HL-60 (cell line): ENCODE measurements around the gene IGFBPL1.

ENCODE experiments used
- DNase-seq, 2 experiments: peaks; one replicate each; pipeline ENCODE4 v3.0.0-alpha.2; 2010 to 2020; ENCODE audit warnings: low read depth in 1 of 2, low spot score in 1 of 2
- H3K27ac ChIP-seq: fragments of 250-450 bp; sonication (Bioruptor Pico); replicated peaks from 2 replicates; pipeline ENCODE4 v1.5.1; 2020; ENCODE audit warnings: mild to moderate bottlenecking, moderate library complexity
- H3K27me3 ChIP-seq: fragments of 250-450 bp; sonication (Bioruptor Pico); 2 replicates; pipeline ENCODE4 v1.5.1; 2021; ENCODE audit warnings: mild to moderate bottlenecking, moderate library complexity; ENCODE audit not compliant: insufficient read depth, poor library complexity, severe bottlenecking
- H3K4me3 ChIP-seq: replicated peaks from 2 replicates; pipeline ENCODE4 v1.5.1; 2011; ENCODE audit warnings: mild to moderate bottlenecking, control low read depth, low read length; ENCODE audit not compliant: insufficient read depth
- GABPA ChIP-seq: IDR thresholded peaks from 2 replicates; pipeline ENCODE4 v1.6.1; 2012; ENCODE audit warnings: low read depth
- POLR2AphosphoS5 ChIP-seq: IDR thresholded peaks from 2 replicates; pipeline ENCODE4 v1.6.1; 2012; ENCODE audit warnings: low read depth
- SPI1 ChIP-seq: IDR thresholded peaks from 2 replicates; pipeline ENCODE4 v1.6.1; 2012; ENCODE audit warnings: low read depth, mild to moderate bottlenecking, borderline replicate concordance
- TF ChIP-seq, protein P1 (sequence below): IDR thresholded peaks from 2 replicates; pipeline ENCODE4 v1.6.1; 2012; ENCODE audit warnings: low read depth; ENCODE audit not compliant: insufficient replicate concordance
- TF ChIP-seq, protein P2 (sequence below): IDR thresholded peaks from one replicate; pipeline ENCODE4 v1.5.1; 2011; ENCODE audit warnings: low read length, control low read depth, inconsistent platforms; ENCODE audit not compliant: insufficient read depth

Gene IGFBPL1

DNA sequence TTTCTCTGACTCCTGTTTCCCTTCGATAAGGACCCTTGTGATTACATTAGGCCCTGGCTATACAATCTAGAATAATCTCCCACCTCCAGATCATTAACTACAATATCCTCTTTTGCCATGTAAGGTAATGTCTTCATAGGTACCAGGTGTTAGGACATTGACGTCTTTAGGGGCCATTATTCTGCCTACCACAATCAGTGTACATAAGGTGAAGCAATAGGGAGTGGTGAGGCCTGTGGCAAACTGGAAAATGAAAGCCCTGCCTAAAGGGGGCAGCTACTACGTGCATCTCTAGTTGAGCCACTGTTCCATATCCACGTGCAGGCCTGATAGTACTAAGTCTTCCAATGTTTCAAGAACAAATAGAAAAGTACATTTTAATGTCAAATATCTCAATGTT, 36.5 kb downstream of the IGFBPL1 start:
- Histone ChIP-seq H3K4me3 (no peak overlapping the region), H3K27me3 (no peaks in the 10 kb centered on the region), H3K27ac (no peak overlapping the region)
- no peak for DNase-seq
- TF ChIP-seq GABPA (no peak), SPI1 (no peak), POLR2AphosphoS5 (no peak)
- TF ChIP-seq, protein P1, sequence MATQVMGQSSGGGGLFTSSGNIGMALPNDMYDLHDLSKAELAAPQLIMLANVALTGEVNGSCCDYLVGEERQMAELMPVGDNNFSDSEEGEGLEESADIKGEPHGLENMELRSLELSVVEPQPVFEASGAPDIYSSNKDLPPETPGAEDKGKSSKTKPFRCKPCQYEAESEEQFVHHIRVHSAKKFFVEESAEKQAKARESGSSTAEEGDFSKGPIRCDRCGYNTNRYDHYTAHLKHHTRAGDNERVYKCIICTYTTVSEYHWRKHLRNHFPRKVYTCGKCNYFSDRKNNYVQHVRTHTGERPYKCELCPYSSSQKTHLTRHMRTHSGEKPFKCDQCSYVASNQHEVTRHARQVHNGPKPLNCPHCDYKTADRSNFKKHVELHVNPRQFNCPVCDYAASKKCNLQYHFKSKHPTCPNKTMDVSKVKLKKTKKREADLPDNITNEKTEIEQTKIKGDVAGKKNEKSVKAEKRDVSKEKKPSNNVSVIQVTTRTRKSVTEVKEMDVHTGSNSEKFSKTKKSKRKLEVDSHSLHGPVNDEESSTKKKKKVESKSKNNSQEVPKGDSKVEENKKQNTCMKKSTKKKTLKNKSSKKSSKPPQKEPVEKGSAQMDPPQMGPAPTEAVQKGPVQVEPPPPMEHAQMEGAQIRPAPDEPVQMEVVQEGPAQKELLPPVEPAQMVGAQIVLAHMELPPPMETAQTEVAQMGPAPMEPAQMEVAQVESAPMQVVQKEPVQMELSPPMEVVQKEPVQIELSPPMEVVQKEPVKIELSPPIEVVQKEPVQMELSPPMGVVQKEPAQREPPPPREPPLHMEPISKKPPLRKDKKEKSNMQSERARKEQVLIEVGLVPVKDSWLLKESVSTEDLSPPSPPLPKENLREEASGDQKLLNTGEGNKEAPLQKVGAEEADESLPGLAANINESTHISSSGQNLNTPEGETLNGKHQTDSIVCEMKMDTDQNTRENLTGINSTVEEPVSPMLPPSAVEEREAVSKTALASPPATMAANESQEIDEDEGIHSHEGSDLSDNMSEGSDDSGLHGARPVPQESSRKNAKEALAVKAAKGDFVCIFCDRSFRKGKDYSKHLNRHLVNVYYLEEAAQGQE = no peak
- TF ChIP-seq, protein P2, sequence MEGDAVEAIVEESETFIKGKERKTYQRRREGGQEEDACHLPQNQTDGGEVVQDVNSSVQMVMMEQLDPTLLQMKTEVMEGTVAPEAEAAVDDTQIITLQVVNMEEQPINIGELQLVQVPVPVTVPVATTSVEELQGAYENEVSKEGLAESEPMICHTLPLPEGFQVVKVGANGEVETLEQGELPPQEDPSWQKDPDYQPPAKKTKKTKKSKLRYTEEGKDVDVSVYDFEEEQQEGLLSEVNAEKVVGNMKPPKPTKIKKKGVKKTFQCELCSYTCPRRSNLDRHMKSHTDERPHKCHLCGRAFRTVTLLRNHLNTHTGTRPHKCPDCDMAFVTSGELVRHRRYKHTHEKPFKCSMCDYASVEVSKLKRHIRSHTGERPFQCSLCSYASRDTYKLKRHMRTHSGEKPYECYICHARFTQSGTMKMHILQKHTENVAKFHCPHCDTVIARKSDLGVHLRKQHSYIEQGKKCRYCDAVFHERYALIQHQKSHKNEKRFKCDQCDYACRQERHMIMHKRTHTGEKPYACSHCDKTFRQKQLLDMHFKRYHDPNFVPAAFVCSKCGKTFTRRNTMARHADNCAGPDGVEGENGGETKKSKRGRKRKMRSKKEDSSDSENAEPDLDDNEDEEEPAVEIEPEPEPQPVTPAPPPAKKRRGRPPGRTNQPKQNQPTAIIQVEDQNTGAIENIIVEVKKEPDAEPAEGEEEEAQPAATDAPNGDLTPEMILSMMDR = no peak

DNA sequence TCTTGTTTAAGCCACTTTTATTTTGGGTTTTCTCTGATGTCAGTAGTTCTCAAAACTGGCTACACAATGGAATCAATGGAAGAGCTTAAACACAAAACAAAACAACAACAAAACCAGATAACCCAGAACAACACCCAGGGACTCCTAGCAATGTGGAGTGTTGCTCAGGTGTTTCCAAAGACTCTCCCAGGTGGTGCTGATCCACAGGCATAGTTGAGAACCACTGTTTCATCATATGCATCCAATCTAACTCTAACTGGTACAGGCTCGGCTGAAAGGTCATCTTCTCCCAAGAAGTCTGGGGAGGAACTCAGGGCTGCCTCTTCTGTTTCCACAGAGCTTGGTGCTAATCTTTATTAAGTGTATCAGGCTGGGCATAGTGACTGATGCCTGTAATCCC, 37.2 kb downstream of the IGFBPL1 start:
- H3K4me3 ChIP-seq = no peak overlapping the region
- no peaks in the 10 kb centered on the region for H3K27me3 ChIP-seq
- TF ChIP-seq GABPA = no peak
- TF ChIP-seq, protein P1 = no peak
- TF ChIP-seq, protein P2 = no peak
- no peak for DNase-seq
- no peak overlapping the region for H3K27ac ChIP-seq

DNA sequence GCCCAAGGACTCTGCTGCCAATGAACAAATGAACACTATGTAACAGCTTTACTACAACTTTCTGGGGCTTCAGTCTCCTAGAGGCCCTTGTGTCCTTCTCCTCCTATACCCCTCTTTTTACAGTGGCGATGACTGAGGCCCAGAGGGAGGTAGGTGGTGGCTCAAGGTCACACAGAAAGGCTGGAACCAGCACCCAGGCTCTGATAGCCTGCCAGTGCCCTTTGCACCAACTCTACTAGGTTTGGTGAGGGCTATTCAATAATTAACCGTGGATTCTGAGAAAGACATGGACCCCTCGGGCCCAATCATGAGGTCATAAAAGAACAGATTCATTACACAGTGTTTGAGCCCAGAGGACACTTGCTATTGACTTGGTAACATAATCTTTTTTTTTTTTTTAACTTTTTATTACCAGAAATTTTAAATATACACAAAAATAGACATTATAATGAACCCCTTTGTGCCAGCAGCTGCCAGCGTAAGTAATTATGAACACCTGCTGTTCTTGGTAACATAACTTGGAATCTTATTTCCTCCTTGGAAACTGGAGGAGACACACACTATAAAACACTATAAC, 37.8 kb downstream of the IGFBPL1 start:
- TF ChIP-seq, protein P1 = no peak
- TF ChIP-seq, protein P2 = no peak
- no peak for TF ChIP-seq GABPA
- TF ChIP-seq POLR2AphosphoS5 = no peak
- TF ChIP-seq SPI1 = no peak
- Histone ChIP-seq H3K27ac (no peak overlapping the region), H3K27me3 (no peaks in the 10 kb centered on the region), H3K4me3 (no peak overlapping the region)
- DNase-seq = no peak
